ENCODE measurements around the gene ERRFI1.
"Not testable (repeated sequence)": the region's sequence is repeated elsewhere in the genome, so short reads cannot be mapped to it uniquely, and the experiment has no call there.

The ERRFI1 gene

GRCh38 chr1:8026153-8026975 is at the start of gene ERRFI1:
TSS of gene ERRFI1 (minus strand) at chr1:8026309. CDS start at chr1:8015619, 10,690 bp downstream.
- DNase-seq = peak; percentile 82 to 88

- no peak for DNase-seq
Observed at GRCh38 chr1:8075511-8076051, 49.5 kb upstream of the ERRFI1 start.

GRCh38 chr1:8073112-8073855 is 47.2 kb upstream of the ERRFI1 start:
- no peak for DNase-seq

- no peak for DNase-seq
Observed at GRCh38 chr1:8070381-8070811, 44.3 kb upstream of the ERRFI1 start.

GRCh38 chr1:8069614-8070320 is 43.7 kb upstream of the ERRFI1 start:
- not testable (repeated sequence) for DNase-seq

- DNase-seq = no peak
Observed at GRCh38 chr1:8065369-8065768, 39.3 kb upstream of the ERRFI1 start.

GRCh38 chr1:8063298-8064036 is 37.4 kb upstream of the ERRFI1 start:
- no peak for DNase-seq

GRCh38 chr1:8062861-8063260 is 36.8 kb upstream of the ERRFI1 start:
- DNase-seq = no peak

- no peak for DNase-seq
Observed at GRCh38 chr1:8061673-8062386, 35.7 kb upstream of the ERRFI1 start.

GRCh38 chr1:8061210-8061609 is 35.1 kb upstream of the ERRFI1 start:
- no peak for DNase-seq

- DNase-seq = no peak
Observed at GRCh38 chr1:8059161-8059622, 33.1 kb upstream of the ERRFI1 start.

- not testable (repeated sequence) for DNase-seq
Observed at GRCh38 chr1:8057779-8058178, 31.7 kb upstream of the ERRFI1 start.

- DNase-seq = no peak
Observed at GRCh38 chr1:8055973-8056372, 29.9 kb upstream of the ERRFI1 start.

- DNase-seq = no peak
Observed at GRCh38 chr1:8053878-8054567, 27.9 kb upstream of the ERRFI1 start.

GRCh38 chr1:8051650-8052049 is 25.5 kb upstream of the ERRFI1 start:
- DNase-seq = no peak

GRCh38 chr1:8049229-8049628 is 23.1 kb upstream of the ERRFI1 start:
- DNase-seq = not testable (repeated sequence)

GRCh38 chr1:8047686-8048445 is 21.8 kb upstream of the ERRFI1 start:
- no peak for DNase-seq

- DNase-seq = no peak
Observed at GRCh38 chr1:8047112-8047511, 21.0 kb upstream of the ERRFI1 start.

- DNase-seq = no peak
Observed at GRCh38 chr1:8046391-8046790, 20.3 kb upstream of the ERRFI1 start.

GRCh38 chr1:8043621-8044020 is 17.5 kb upstream of the ERRFI1 start:
- no peak for DNase-seq

Data from stimulated activated CD4-positive, alpha-beta T cell treated with anti-CD3 and anti-CD28 coated beads, Interleukin-4, amount 100 ng/mL, for 4 hours (primary cell).